ENCODE measurements around the gene LMAN1. TPM values are rescaled to one million over a fixed set of nuclear protein-coding genes. Genes with fewer than 3 reads are reported as not detected.

LMAN1 gene
- total RNA-seq, 1 donor from 2014 or later = 123 TPM

GRCh38 chr18:59357928-59358327 lies 1.1 kb downstream of the LMAN1 start:
- H3K36me3 ChIP-seq (ENCODE audit: insufficient read depth, low read length) = peaks cover 26% of the 10 kb centered on the region
- H3K27me3 ChIP-seq (ENCODE audit: insufficient read depth, low read length) = no peaks in the 10 kb centered on the region
- peaks cover 12% of the 10 kb centered on the region for H3K4me1 ChIP-seq (ENCODE audit: insufficient read depth, low read length)
- Mint-ChIP-seq H3K27ac (ENCODE audit: unreplicated experiment) (peak overlapping the region; percentile 98), H3K36me3 (ENCODE audit: low read depth, unreplicated experiment) (peaks cover 8% of the 10 kb centered on the region), H3K4me1 (ENCODE audit: low read depth, unreplicated experiment) (peaks cover 19% of the 10 kb centered on the region), H3K27me3 (ENCODE audit: low read depth, unreplicated experiment) (no peaks in the 10 kb centered on the region), H3K4me3 (ENCODE audit: unreplicated experiment) (peak overlapping the region; percentile 98), H3K9me3 (ENCODE audit: unreplicated experiment) (no peaks in the 10 kb centered on the region)
- peak overlapping the region; percentile 91 for H3K4me2 ChIP-seq (ENCODE audit: low read length)
- H3K9me3 ChIP-seq (ENCODE audit: insufficient read depth, low read depth, low read length) = no peaks in the 10 kb centered on the region
- no peak overlapping the region for H2AFZ ChIP-seq (ENCODE audit: low read depth, low read length)
- H3K4me3 ChIP-seq (ENCODE audit: insufficient read depth, low read depth, low read length) = peak overlapping the region; percentile 96
- H4K20me1 ChIP-seq (ENCODE audit: insufficient read depth, low read length) = peaks cover 45% of the 10 kb centered on the region
- no peak for FAIRE-seq
- DNase-seq (ENCODE audit: low read depth) = peak; percentile 89
- H3K9ac ChIP-seq (ENCODE audit: low read length) = peak overlapping the region; percentile 100
- peak overlapping the region; percentile 98 for H3K27ac ChIP-seq (ENCODE audit: low read depth, low read length)
- peaks cover 59% of the 10 kb centered on the region for H3K79me2 ChIP-seq (ENCODE audit: insufficient read depth, low read length)
- TF ChIP-seq CTCF (IDR thresholded peaks at IDR 0.05; ENCODE audit: insufficient read depth, low read depth, low read length) (no peak), EZH2 (IDR thresholded peaks at IDR 0.05; ENCODE audit: insufficient read depth, low read length) (no peak)

DNA sequence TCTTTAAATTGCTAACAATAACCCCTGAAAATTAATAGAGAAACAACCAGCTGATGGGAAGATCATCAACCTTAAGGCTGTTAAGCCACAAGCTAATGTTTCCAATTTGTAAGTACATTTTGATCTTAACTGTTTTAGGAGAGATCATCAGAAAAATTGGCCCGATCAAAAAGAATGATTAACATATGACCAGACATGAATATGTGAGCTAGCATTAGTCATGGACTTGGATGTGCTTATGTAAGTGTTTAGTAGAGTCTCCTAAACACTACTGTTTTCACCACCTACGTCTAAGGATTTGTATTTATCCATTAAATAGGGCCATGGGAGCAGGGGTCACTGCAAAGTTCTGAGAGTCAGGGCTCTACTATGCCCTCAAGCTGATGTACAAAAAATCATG lies 4.3 kb downstream of the LMAN1 start:
- peaks cover 28% of the 10 kb centered on the region for H3K4me1 Mint-ChIP-seq (ENCODE audit: low read depth, unreplicated experiment)
- Histone ChIP-seq H3K9me3 (ENCODE audit: insufficient read depth, low read depth, low read length) (no peaks in the 10 kb centered on the region), H2AFZ (ENCODE audit: low read depth, low read length) (no peak overlapping the region), H3K9ac (ENCODE audit: low read length) (no peak overlapping the region), H3K36me3 (ENCODE audit: insufficient read depth, low read length) (peaks cover 52% of the 10 kb centered on the region), H3K4me2 (ENCODE audit: low read length) (no peak overlapping the region), H3K27me3 (ENCODE audit: insufficient read depth, low read length) (no peaks in the 10 kb centered on the region), H3K4me1 (ENCODE audit: insufficient read depth, low read length) (peaks cover 11% of the 10 kb centered on the region), H3K4me3 (ENCODE audit: insufficient read depth, low read depth, low read length) (no peak overlapping the region), H3K27ac (ENCODE audit: low read depth, low read length) (no peak overlapping the region), H4K20me1 (ENCODE audit: insufficient read depth, low read length) (peaks cover 69% of the 10 kb centered on the region), H3K79me2 (ENCODE audit: insufficient read depth, low read length) (peaks cover 72% of the 10 kb centered on the region)
- no peak overlapping the region for H3K27ac Mint-ChIP-seq (ENCODE audit: unreplicated experiment)
- H3K36me3 Mint-ChIP-seq (ENCODE audit: low read depth, unreplicated experiment) = peaks cover 10% of the 10 kb centered on the region
- no peak for DNase-seq (ENCODE audit: low read depth)
- TF ChIP-seq EZH2 (IDR thresholded peaks at IDR 0.05; ENCODE audit: insufficient read depth, low read length) = no peak
- no peak for TF ChIP-seq CTCF (IDR thresholded peaks at IDR 0.05; ENCODE audit: insufficient read depth, low read depth, low read length)
- no peaks in the 10 kb centered on the region for H3K27me3 Mint-ChIP-seq (ENCODE audit: low read depth, unreplicated experiment)
- H3K9me3 Mint-ChIP-seq (ENCODE audit: unreplicated experiment) = no peaks in the 10 kb centered on the region
- FAIRE-seq = no peak
- H3K4me3 Mint-ChIP-seq (ENCODE audit: unreplicated experiment) = no peak overlapping the region

DNA sequence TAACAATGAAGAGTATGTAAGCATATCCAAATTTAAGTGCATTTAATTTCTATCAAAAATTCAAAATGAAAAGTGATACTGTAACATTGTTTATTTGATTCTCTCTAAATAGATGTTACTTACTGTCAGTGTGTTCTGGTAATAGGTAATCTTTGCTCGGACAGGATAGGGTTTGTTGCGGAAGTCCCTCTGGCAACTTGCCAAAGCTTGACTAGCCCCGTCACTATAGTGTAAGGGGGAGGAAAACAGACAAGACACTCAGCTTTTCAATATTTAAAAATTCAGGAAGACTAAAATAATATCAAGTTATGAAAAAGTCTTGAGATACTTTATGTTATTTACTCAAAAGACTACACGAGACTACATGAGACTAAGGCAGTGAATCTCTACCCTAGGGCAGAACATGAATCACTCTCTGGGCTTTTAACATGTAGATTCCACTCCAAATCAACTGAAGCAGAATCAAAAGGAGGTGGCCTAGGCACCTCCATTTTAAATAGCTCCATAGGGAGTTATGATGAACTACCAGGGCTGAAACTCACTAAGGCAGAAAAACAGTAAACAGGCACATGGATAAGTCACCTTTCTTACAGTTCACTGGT lies 5.9 kb downstream of the LMAN1 start:
- H3K27me3 Mint-ChIP-seq (ENCODE audit: low read depth, unreplicated experiment) = no peaks in the 10 kb centered on the region
- Histone ChIP-seq H3K9ac (ENCODE audit: low read length) (no peak overlapping the region), H3K27ac (ENCODE audit: low read depth, low read length) (no peak overlapping the region), H3K79me2 (ENCODE audit: insufficient read depth, low read length) (peaks cover 69% of the 10 kb centered on the region), H3K4me2 (ENCODE audit: low read length) (no peak overlapping the region), H3K9me3 (ENCODE audit: insufficient read depth, low read depth, low read length) (no peaks in the 10 kb centered on the region), H3K27me3 (ENCODE audit: insufficient read depth, low read length) (no peaks in the 10 kb centered on the region), H3K4me3 (ENCODE audit: insufficient read depth, low read depth, low read length) (no peak overlapping the region), H3K4me1 (ENCODE audit: insufficient read depth, low read length) (peaks cover 7% of the 10 kb centered on the region), H4K20me1 (ENCODE audit: insufficient read depth, low read length) (peaks cover 74% of the 10 kb centered on the region), H3K36me3 (ENCODE audit: insufficient read depth, low read length) (peaks cover 67% of the 10 kb centered on the region), H2AFZ (ENCODE audit: low read depth, low read length) (no peak overlapping the region)
- no peak overlapping the region for H3K27ac Mint-ChIP-seq (ENCODE audit: unreplicated experiment)
- TF ChIP-seq CTCF (IDR thresholded peaks at IDR 0.05; ENCODE audit: insufficient read depth, low read depth, low read length) (no peak), EZH2 (IDR thresholded peaks at IDR 0.05; ENCODE audit: insufficient read depth, low read length) (no peak)
- no peak for FAIRE-seq
- peaks cover 15% of the 10 kb centered on the region for H3K36me3 Mint-ChIP-seq (ENCODE audit: low read depth, unreplicated experiment)
- H3K4me3 Mint-ChIP-seq (ENCODE audit: unreplicated experiment) = no peak overlapping the region
- DNase-seq (ENCODE audit: low read depth) = no peak
- peaks cover 28% of the 10 kb centered on the region for H3K4me1 Mint-ChIP-seq (ENCODE audit: low read depth, unreplicated experiment)
- H3K9me3 Mint-ChIP-seq (ENCODE audit: unreplicated experiment) = no peaks in the 10 kb centered on the region
